GM12878 (cell line): Measurements from ENCODE around the gene OGFOD2. TPM values are rescaled to one million over a fixed set of nuclear protein-coding genes. Genes with fewer than 3 reads are reported as not detected.

Source experiments
- CHD1 ChIP-seq: IDR thresholded peaks from 2 replicates; pipeline ENCODE4 v1.6.1; 2012; ENCODE audit warnings: low read depth, low read length, improper control_type of control experiment
- CREB1 ChIP-seq: IDR thresholded peaks from 2 replicates; pipeline ENCODE4 v1.6.1; 2012; ENCODE audit warnings: low read depth, mild to moderate bottlenecking, inconsistent platforms
- SUZ12 ChIP-seq: fragments of 200-600 bp; sonication (generic); IDR thresholded peaks from one replicate; pipeline ENCODE4 v1.6.1; 2018; ENCODE audit warnings: antibody characterized with exemption, mild to moderate bottlenecking; ENCODE audit not compliant: unreplicated experiment
- ZNF207 ChIP-seq: fragments of 450-650 bp; IDR thresholded peaks from 2 replicates; pipeline ENCODE4 v1.6.1; 2014; ENCODE audit warnings: antibody characterized with exemption, mild to moderate bottlenecking, borderline replicate concordance
- polyA plus RNA-seq, 11 experiments: library from polyadenylated mRNA; depleted of rRNA in 4 of 11; unstranded in 6 of 11; stranded (reverse) in 5 of 11; fragments of >200 nt; fragmentation: Nextera tagmentation in 4 of 11; fragmentation: Illumina TruSeq in 1 of 11; extraction: Ambion mirVana in 4 of 11; extraction: Trizol in 1 of 11; gene quantifications; 1 replicate in 1 of 11; 2 replicates in 10 of 11; pipeline versions ENCODE4 v1.2.1 to v1.2.3, GENCODE V29; 2011 to 2016; ENCODE audit warnings: inconsistent platforms in 2 of 11, missing spikeins in 2 of 11, low read depth in 1 of 11
- total RNA-seq, 4 experiments: library from RNA; depleted of rRNA in 3 of 4; stranded (reverse); fragments of >200 nt in 3 of 4; fragmentation: Illumina TruSeq in 1 of 4; extraction: Trizol in 1 of 4; gene quantifications; 2 replicates each; pipeline versions ENCODE4 v1.2.1 to v1.2.3, GENCODE V29; 2013 to 2021
- TF ChIP-seq, protein P1 (sequence below): fragments of 150-350 bp; IDR thresholded peaks from 2 replicates; pipeline ENCODE4 v1.6.1; 2014; ENCODE audit warnings: mild to moderate bottlenecking, low read depth, low read length
- TF ChIP-seq, protein P2 (sequence below): fragments of 450-650 bp; IDR thresholded peaks from 2 replicates; pipeline ENCODE4 v1.6.1; 2017; ENCODE audit warnings: borderline replicate concordance
- TF ChIP-seq, protein P3 (sequence below): IDR thresholded peaks from 2 replicates; pipeline ENCODE4 v1.6.1; 2012; ENCODE audit warnings: improper control_type of control experiment, low read depth, low read length; ENCODE audit not compliant: insufficient replicate concordance
- TF ChIP-seq, protein P4 (sequence below): IDR thresholded peaks from 2 replicates; pipeline ENCODE4 v1.6.1; 2011; ENCODE audit warnings: mild to moderate bottlenecking, low read depth, low read length, moderate library complexity; ENCODE audit not compliant: insufficient replicate concordance

The OGFOD2 gene
- total and polyA plus RNA-seq, 10 of the 15 experiments (the other 5 are each of a cell fraction or from before 2014, with no cell fraction given), result 0.93 to 29.2 (median 16.3) TPM

DNA sequence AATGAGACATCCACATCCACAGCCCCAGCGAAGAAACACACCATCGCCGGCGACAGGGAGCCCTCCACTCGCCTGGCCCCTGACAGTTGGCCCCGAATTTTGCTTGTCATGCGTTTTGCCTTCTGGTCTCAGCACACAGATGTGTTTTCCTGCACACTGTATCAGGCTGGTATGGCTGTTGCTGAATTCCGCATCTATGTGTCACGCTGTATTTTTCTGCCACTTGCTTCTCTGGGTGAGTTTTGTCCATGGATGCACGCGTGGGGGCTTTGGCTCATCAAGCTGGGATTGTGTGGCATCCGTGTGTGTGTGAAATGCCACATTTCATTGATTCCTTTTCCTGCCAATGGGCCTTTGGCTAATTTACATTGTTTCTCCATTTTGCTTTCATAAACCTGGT, 31.9 kb downstream of the OGFOD2 start (continued):
- TF ChIP-seq CREB1 (no peak), CHD1 (no peak), SUZ12 (no peak), ZNF207 (no peak)
- TF ChIP-seq, protein P1, sequence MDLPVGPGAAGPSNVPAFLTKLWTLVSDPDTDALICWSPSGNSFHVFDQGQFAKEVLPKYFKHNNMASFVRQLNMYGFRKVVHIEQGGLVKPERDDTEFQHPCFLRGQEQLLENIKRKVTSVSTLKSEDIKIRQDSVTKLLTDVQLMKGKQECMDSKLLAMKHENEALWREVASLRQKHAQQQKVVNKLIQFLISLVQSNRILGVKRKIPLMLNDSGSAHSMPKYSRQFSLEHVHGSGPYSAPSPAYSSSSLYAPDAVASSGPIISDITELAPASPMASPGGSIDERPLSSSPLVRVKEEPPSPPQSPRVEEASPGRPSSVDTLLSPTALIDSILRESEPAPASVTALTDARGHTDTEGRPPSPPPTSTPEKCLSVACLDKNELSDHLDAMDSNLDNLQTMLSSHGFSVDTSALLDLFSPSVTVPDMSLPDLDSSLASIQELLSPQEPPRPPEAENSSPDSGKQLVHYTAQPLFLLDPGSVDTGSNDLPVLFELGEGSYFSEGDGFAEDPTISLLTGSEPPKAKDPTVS, result no peak
- TF ChIP-seq, protein P2, sequence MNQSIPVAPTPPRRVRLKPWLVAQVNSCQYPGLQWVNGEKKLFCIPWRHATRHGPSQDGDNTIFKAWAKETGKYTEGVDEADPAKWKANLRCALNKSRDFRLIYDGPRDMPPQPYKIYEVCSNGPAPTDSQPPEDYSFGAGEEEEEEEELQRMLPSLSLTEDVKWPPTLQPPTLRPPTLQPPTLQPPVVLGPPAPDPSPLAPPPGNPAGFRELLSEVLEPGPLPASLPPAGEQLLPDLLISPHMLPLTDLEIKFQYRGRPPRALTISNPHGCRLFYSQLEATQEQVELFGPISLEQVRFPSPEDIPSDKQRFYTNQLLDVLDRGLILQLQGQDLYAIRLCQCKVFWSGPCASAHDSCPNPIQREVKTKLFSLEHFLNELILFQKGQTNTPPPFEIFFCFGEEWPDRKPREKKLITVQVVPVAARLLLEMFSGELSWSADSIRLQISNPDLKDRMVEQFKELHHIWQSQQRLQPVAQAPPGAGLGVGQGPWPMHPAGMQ, result no peak
- TF ChIP-seq, protein P3, sequence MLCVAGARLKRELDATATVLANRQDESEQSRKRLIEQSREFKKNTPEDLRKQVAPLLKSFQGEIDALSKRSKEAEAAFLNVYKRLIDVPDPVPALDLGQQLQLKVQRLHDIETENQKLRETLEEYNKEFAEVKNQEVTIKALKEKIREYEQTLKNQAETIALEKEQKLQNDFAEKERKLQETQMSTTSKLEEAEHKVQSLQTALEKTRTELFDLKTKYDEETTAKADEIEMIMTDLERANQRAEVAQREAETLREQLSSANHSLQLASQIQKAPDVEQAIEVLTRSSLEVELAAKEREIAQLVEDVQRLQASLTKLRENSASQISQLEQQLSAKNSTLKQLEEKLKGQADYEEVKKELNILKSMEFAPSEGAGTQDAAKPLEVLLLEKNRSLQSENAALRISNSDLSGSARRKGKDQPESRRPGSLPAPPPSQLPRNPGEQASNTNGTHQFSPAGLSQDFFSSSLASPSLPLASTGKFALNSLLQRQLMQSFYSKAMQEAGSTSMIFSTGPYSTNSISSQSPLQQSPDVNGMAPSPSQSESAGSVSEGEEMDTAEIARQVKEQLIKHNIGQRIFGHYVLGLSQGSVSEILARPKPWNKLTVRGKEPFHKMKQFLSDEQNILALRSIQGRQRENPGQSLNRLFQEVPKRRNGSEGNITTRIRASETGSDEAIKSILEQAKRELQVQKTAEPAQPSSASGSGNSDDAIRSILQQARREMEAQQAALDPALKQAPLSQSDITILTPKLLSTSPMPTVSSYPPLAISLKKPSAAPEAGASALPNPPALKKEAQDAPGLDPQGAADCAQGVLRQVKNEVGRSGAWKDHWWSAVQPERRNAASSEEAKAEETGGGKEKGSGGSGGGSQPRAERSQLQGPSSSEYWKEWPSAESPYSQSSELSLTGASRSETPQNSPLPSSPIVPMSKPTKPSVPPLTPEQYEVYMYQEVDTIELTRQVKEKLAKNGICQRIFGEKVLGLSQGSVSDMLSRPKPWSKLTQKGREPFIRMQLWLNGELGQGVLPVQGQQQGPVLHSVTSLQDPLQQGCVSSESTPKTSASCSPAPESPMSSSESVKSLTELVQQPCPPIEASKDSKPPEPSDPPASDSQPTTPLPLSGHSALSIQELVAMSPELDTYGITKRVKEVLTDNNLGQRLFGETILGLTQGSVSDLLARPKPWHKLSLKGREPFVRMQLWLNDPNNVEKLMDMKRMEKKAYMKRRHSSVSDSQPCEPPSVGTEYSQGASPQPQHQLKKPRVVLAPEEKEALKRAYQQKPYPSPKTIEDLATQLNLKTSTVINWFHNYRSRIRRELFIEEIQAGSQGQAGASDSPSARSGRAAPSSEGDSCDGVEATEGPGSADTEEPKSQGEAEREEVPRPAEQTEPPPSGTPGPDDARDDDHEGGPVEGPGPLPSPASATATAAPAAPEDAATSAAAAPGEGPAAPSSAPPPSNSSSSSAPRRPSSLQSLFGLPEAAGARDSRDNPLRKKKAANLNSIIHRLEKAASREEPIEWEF, result no peak
- TF ChIP-seq, protein P4, sequence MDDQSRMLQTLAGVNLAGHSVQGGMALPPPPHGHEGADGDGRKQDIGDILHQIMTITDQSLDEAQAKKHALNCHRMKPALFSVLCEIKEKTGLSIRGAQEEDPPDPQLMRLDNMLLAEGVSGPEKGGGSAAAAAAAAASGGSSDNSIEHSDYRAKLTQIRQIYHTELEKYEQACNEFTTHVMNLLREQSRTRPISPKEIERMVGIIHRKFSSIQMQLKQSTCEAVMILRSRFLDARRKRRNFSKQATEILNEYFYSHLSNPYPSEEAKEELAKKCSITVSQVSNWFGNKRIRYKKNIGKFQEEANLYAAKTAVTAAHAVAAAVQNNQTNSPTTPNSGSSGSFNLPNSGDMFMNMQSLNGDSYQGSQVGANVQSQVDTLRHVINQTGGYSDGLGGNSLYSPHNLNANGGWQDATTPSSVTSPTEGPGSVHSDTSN, result no peak
